T-helper 17 cell (primary cell): Measurements from ENCODE around the gene HNRNPH3. TPM values are rescaled to one million over a fixed set of nuclear protein-coding genes. Genes with fewer than 3 reads are reported as not detected.

Source experiments
- ATAC-seq: fragments of 150-1000 bp; cut with Tn5 transposase; 2 replicates; pipeline ENCODE4 v1.10.0; 2021; ENCODE audit warnings: mild to moderate bottlenecking, moderate library complexity
- DNase-seq, 3 donors: peaks; one replicate each; pipeline versions ENCODE4 v3.0.0 to v3.0.0-alpha.2; 2020 to 2021
- H3K9me3 ChIP-seq: one replicate; pipeline ENCODE4 v1.7.0; 2013; ENCODE audit warnings: low read length, mild to moderate bottlenecking; ENCODE audit not compliant: control insufficient read depth, poor library complexity, severe bottlenecking
- H3K27ac Mint-ChIP-seq: one replicate; pipeline ENCODE4 v1.8.0; 2022; ENCODE audit warnings: mild to moderate bottlenecking, moderate library complexity, mixed read lengths
- H3K27me3 Mint-ChIP-seq: one replicate; pipeline ENCODE4 v1.8.0; 2022; ENCODE audit warnings: mixed read lengths
- H3K36me3 Mint-ChIP-seq: one replicate; pipeline ENCODE4 v1.8.0; 2022; ENCODE audit warnings: low read depth, mixed read lengths
- H3K4me1 Mint-ChIP-seq: one replicate; pipeline ENCODE4 v1.8.0; 2022; ENCODE audit warnings: mild to moderate bottlenecking, mixed read lengths
- H3K4me3 Mint-ChIP-seq: one replicate; pipeline ENCODE4 v1.8.0; 2022; ENCODE audit warnings: mild to moderate bottlenecking, moderate library complexity, mixed read lengths
- total RNA-seq, 4 donors: library from RNA in 2 of 4; stranded (reverse) in 2 of 4; gene quantifications; one replicate each; pipeline ENCODE4 v1.2.3 and lab custom pipeline; 2022 to 2026

HNRNPH3 gene
- total RNA-seq (100 to 1,000 TPM; 165 to 180 TPM), total RNA-seq (lab: John Stamatoyannopoulos, UW) (24.3 to 74.0 reads per million in 2 donors)

- DNase-seq (peak; percentile 98 to 99 (median 98)), ATAC-seq (peak; percentile 84)
- Mint-ChIP-seq H3K36me3 (peaks cover 4% of the 10 kb centered on the region), H3K27me3 (no peaks in the 10 kb centered on the region), H3K4me3 (peak within 1 kb of the TSS; percentile 99), H3K27ac (peak within 1 kb of the TSS; percentile 94), H3K4me1 (peaks cover 46% of the 10 kb centered on the region)
- no peaks in the 10 kb centered on the region for H3K9me3 ChIP-seq
Observed at GRCh38 chr10:68331455-68332258, at the start of gene HNRNPH3. TSS of gene HNRNPH3 (plus strand) at chr10:68332064. CDS start at chr10:68337222, 5,158 bp downstream.

GRCh38 chr10:68284062-68285001 lies 47.5 kb upstream of the HNRNPH3 start:
- Mint-ChIP-seq H3K4me3 (no peak overlapping the region), H3K27ac (peak overlapping the region; percentile 27), H3K27me3 (no peaks in the 10 kb centered on the region), H3K4me1 (peaks cover 2% of the 10 kb centered on the region), H3K36me3 (no peaks in the 10 kb centered on the region)
- DNase-seq (no peak), ATAC-seq (no peak)
- no peaks in the 10 kb centered on the region for H3K9me3 ChIP-seq

GRCh38 chr10:68288717-68289116 lies 43.1 kb upstream of the HNRNPH3 start:
- Mint-ChIP-seq H3K27me3 (no peaks in the 10 kb centered on the region), H3K36me3 (no peaks in the 10 kb centered on the region), H3K27ac (no peak overlapping the region), H3K4me3 (no peak overlapping the region), H3K4me1 (peaks cover 2% of the 10 kb centered on the region)
- no peak for DNase-seq
- ATAC-seq: no peak
- no peaks in the 10 kb centered on the region for H3K9me3 ChIP-seq

GRCh38 chr10:68290736-68291135 lies 41.1 kb upstream of the HNRNPH3 start:
- Mint-ChIP-seq H3K27me3 (no peaks in the 10 kb centered on the region), H3K36me3 (no peaks in the 10 kb centered on the region), H3K27ac (no peak overlapping the region), H3K4me3 (no peak overlapping the region), H3K4me1 (peaks cover 3% of the 10 kb centered on the region)
- ATAC-seq: no peak
- no peaks in the 10 kb centered on the region for H3K9me3 ChIP-seq
- DNase-seq: no peak

- ATAC-seq: no peak
- no peak for DNase-seq
- no peaks in the 10 kb centered on the region for H3K27me3 Mint-ChIP-seq
- H3K4me3 Mint-ChIP-seq: no peak overlapping the region
- peaks cover 3% of the 10 kb centered on the region for H3K4me1 Mint-ChIP-seq
- H3K27ac Mint-ChIP-seq: no peak overlapping the region
- no peaks in the 10 kb centered on the region for H3K36me3 Mint-ChIP-seq
- H3K9me3 ChIP-seq: no peaks in the 10 kb centered on the region
Observed at GRCh38 chr10:68296843-68297663, 34.8 kb upstream of the HNRNPH3 start.

GRCh38 chr10:68301301-68301700 lies 30.6 kb upstream of the HNRNPH3 start:
- Mint-ChIP-seq H3K27me3 (no peaks in the 10 kb centered on the region), H3K4me1 (peaks cover 3% of the 10 kb centered on the region), H3K4me3 (no peak overlapping the region), H3K36me3 (no peaks in the 10 kb centered on the region), H3K27ac (no peak overlapping the region)
- DNase-seq (no peak), ATAC-seq (no peak)
- no peaks in the 10 kb centered on the region for H3K9me3 ChIP-seq

GRCh38 chr10:68301790-68302502 lies 29.9 kb upstream of the HNRNPH3 start:
- peak; percentile 52 for ATAC-seq
- no peaks in the 10 kb centered on the region for H3K27me3 Mint-ChIP-seq

GRCh38 chr10:68302503-68302823 lies 29.4 kb upstream of the HNRNPH3 start:
- DNase-seq (no peak), ATAC-seq (no peak)
- Mint-ChIP-seq H3K27ac (no peak overlapping the region), H3K4me3 (no peak overlapping the region), H3K27me3 (no peaks in the 10 kb centered on the region), H3K4me1 (peaks cover 3% of the 10 kb centered on the region), H3K36me3 (no peaks in the 10 kb centered on the region)
- no peaks in the 10 kb centered on the region for H3K9me3 ChIP-seq

More at GRCh38 chr10:68301790-68302502, 29.9 kb upstream of the HNRNPH3 start:
- DNase-seq: no peak
- Mint-ChIP-seq H3K4me1 (peaks cover 3% of the 10 kb centered on the region), H3K4me3 (no peak overlapping the region), H3K36me3 (no peaks in the 10 kb centered on the region), H3K27ac (no peak overlapping the region)
- no peaks in the 10 kb centered on the region for H3K9me3 ChIP-seq

- Mint-ChIP-seq H3K4me1 (peaks cover 3% of the 10 kb centered on the region), H3K36me3 (no peaks in the 10 kb centered on the region), H3K27me3 (no peaks in the 10 kb centered on the region), H3K4me3 (no peak overlapping the region), H3K27ac (no peak overlapping the region)
- no peaks in the 10 kb centered on the region for H3K9me3 ChIP-seq
- DNase-seq (no peak), ATAC-seq (no peak)
Observed at GRCh38 chr10:68302871-68303270, 29.0 kb upstream of the HNRNPH3 start.

GRCh38 chr10:68303849-68304412 lies 27.9 kb upstream of the HNRNPH3 start:
- Mint-ChIP-seq H3K36me3 (no peaks in the 10 kb centered on the region), H3K4me3 (no peak overlapping the region), H3K4me1 (peaks cover 3% of the 10 kb centered on the region), H3K27me3 (no peaks in the 10 kb centered on the region), H3K27ac (no peak overlapping the region)
- DNase-seq (no peak), ATAC-seq (no peak)
- no peaks in the 10 kb centered on the region for H3K9me3 ChIP-seq

- ATAC-seq (no peak), DNase-seq (no peak)
- no peak overlapping the region for H3K27ac Mint-ChIP-seq
- no peaks in the 10 kb centered on the region for H3K36me3 Mint-ChIP-seq
- H3K27me3 Mint-ChIP-seq: no peaks in the 10 kb centered on the region
- H3K4me3 Mint-ChIP-seq: no peak overlapping the region
- no peaks in the 10 kb centered on the region for H3K9me3 ChIP-seq
- H3K4me1 Mint-ChIP-seq: peaks cover 3% of the 10 kb centered on the region
Observed at GRCh38 chr10:68305854-68306253, 26.0 kb upstream of the HNRNPH3 start.

GRCh38 chr10:68310531-68310930 lies 21.3 kb upstream of the HNRNPH3 start:
- ATAC-seq: no peak
- Mint-ChIP-seq H3K4me1 (peaks cover 4% of the 10 kb centered on the region), H3K36me3 (no peaks in the 10 kb centered on the region), H3K4me3 (no peak overlapping the region), H3K27ac (no peak overlapping the region), H3K27me3 (no peaks in the 10 kb centered on the region)
- H3K9me3 ChIP-seq: no peaks in the 10 kb centered on the region
- DNase-seq: no peak
